HCT116 (cell line): Measurements from ENCODE around the gene TMEM181. TPM values are rescaled to one million over a fixed set of nuclear protein-coding genes. Genes with fewer than 3 reads are reported as not detected.

Experiments used
- ATAC-seq: fragments of 200-7000 bp; cut with Tn5 transposase; 2 replicates; pipeline ENCODE4 v1.9.1; 2020; ENCODE audit warnings: mild to moderate bottlenecking, moderate library complexity
- BruUV-seq: library from RNA; stranded (reverse); fragments of 400-500 nt; replicated peaks from 2 replicates; lab custom pipeline; 2021; lab: Mats Ljungman, UMichigan
- CTCF ChIA-PET: fragments of 300-600 bp; sonication (Branson Sonifier 250); formaldehyde crosslinking; loops from one replicate; lab custom pipeline; 2021; ENCODE audit warnings: antibody characterized with exemption; lab: Charles Lee
- POLR2A ChIA-PET: fragments of 300-600, 350-600 bp; sonication (Branson Sonifier 250); formaldehyde crosslinking; loops from one replicate; lab custom pipeline; 2021; ENCODE audit warnings: antibody characterized with exemption; lab: Charles Lee
- RAD21 ChIA-PET, 2 experiments: fragments of 300-600 bp; sonication (Branson Sonifier 250); formaldehyde crosslinking; loops; one replicate each; lab custom pipeline; 2023; ENCODE audit warnings: low total read pairs in 2 of 2; ENCODE audit not compliant: uncharacterized antibody in 2 of 2, unreplicated experiment in 2 of 2, low non-redundant PET in 1 of 2; lab: Charles Lee
- DNase-seq: peaks from one replicate; pipeline ENCODE4 v3.0.0-alpha.2; 2010; ENCODE audit warnings: low read depth, low spot score
- H2AFZ ChIP-seq: fragments of 200-600 bp; shearing (Covaris generic), sonication (generic); 2 replicates; pipeline ENCODE4 v1.6.1; 2017; ENCODE audit warnings: low read depth, mixed run types, mixed read lengths, antibody characterized with exemption, low read length; ENCODE audit not compliant: poor library complexity, severe bottlenecking
- H3K27ac ChIP-seq: 2 replicates; pipeline ENCODE4 v1.5.1; 2012; ENCODE audit warnings: low read depth, low read length
- H3K27me3 ChIP-seq: fragments of 200-600 bp; sonication (generic); 2 replicates; pipeline ENCODE4 v1.6.1; 2016; ENCODE audit warnings: mixed run types, low read length, mixed read lengths; ENCODE audit not compliant: insufficient read depth
- H3K36me3 ChIP-seq, 2 experiments: fragments of 200-500 bp in 1 of 2; fragments of 200-600 bp in 1 of 2; sonication (Bioruptor generic) in 1 of 2; sonication (generic) in 1 of 2; 2 replicates each; pipeline versions ENCODE4 v1.5.1 to v1.6.1; 2014 to 2016; ENCODE audit warnings: low read length in 2 of 2, inconsistent platforms in 1 of 2, mixed read lengths in 1 of 2, mixed run types in 1 of 2; ENCODE audit not compliant: insufficient read depth in 2 of 2, control insufficient read depth in 1 of 2
- H3K4me1 ChIP-seq, 2 experiments: fragments of 200-600 bp in 1 of 2; sonication (generic) in 1 of 2; 2 replicates each; pipeline versions ENCODE4 v1.5.1 to v1.6.1; 2012 to 2017; ENCODE audit warnings: low read length in 2 of 2, inconsistent platforms in 1 of 2, mild to moderate bottlenecking in 1 of 2, mixed read lengths in 1 of 2, mixed run types in 1 of 2, moderate library complexity in 1 of 2; ENCODE audit not compliant: insufficient read depth in 2 of 2, control insufficient read depth in 1 of 2
- H3K4me2 ChIP-seq: fragments of 200-600 bp; sonication (generic); 2 replicates; pipeline ENCODE4 v1.6.1; 2017; ENCODE audit warnings: mixed run types, low read length, mixed read lengths
- H3K4me3 ChIP-seq, 2 experiments: fragments of 200-600 bp in 1 of 2; sonication (generic) in 1 of 2; replicated peaks in 1 of 2; 2 replicates each; pipeline ENCODE4 v1.5.1; 2011 to 2016; ENCODE audit warnings: low read length in 2 of 2, control low read depth in 1 of 2, low read depth in 1 of 2, mild to moderate bottlenecking in 1 of 2, mixed read lengths in 1 of 2, mixed run types in 1 of 2
- H3K79me2 ChIP-seq: fragments of 200-600 bp; sonication (generic); 2 replicates; pipeline ENCODE4 v1.6.1; 2017; ENCODE audit warnings: mild to moderate bottlenecking, mixed run types, low read length, moderate library complexity, mixed read lengths; ENCODE audit not compliant: insufficient read depth
- H3K9ac ChIP-seq: fragments of 200-600 bp; sonication (generic); 2 replicates; pipeline ENCODE4 v1.6.1; 2016; ENCODE audit warnings: low read length, mixed read lengths
- H3K9me2 ChIP-seq: fragments of 200-600 bp; sonication (generic), shearing (Covaris generic); 2 replicates; pipeline ENCODE4 v1.6.1; 2017; ENCODE audit warnings: mixed run types, mild to moderate bottlenecking, moderate library complexity; ENCODE audit not compliant: insufficient read depth
- H3K9me3 ChIP-seq, 2 experiments: fragments of 200-500 bp in 1 of 2; fragments of 200-600 bp in 1 of 2; sonication (Bioruptor generic) in 1 of 2; sonication (generic) in 1 of 2; 2 replicates each; pipeline ENCODE4 v1.6.1; 2014 to 2017; ENCODE audit warnings: low read length in 2 of 2, mixed read lengths in 2 of 2, inconsistent platforms in 1 of 2, low read depth in 1 of 2, mild to moderate bottlenecking in 1 of 2, mixed run types in 1 of 2, moderate library complexity in 1 of 2; ENCODE audit not compliant: control insufficient read depth in 1 of 2, insufficient read depth in 1 of 2
- H4K20me1 ChIP-seq: fragments of 200-600 bp; sonication (generic), shearing (Covaris generic); 2 replicates; pipeline ENCODE4 v1.6.1; 2017; ENCODE audit warnings: mixed run types, mild to moderate bottlenecking, moderate library complexity; ENCODE audit not compliant: insufficient read depth
- CBX3 ChIP-seq: IDR thresholded peaks from 2 replicates; pipeline ENCODE4 v1.6.1; 2012; ENCODE audit warnings: low read depth
- CEBPB ChIP-seq: IDR thresholded peaks from 2 replicates; pipeline ENCODE4 v1.6.1; 2012; ENCODE audit warnings: low read depth
- EGR1 ChIP-seq: IDR thresholded peaks from 2 replicates; pipeline ENCODE4 v1.6.1; 2012; ENCODE audit warnings: low read depth
- ELF1 ChIP-seq: IDR thresholded peaks from 2 replicates; pipeline ENCODE4 v1.6.1; 2012; ENCODE audit warnings: low read depth, borderline replicate concordance
- EZH2 ChIP-seq: fragments of 200-600 bp; sonication (generic); IDR thresholded peaks from 2 replicates; pipeline ENCODE4 v1.6.1; 2017; ENCODE audit warnings: antibody characterized with exemption, mixed run types
- EZH2phosphoT487 ChIP-seq: fragments of 200-600 bp; IDR thresholded peaks from 2 replicates; pipeline ENCODE4 v1.6.1; 2018; ENCODE audit warnings: antibody characterized with exemption, borderline replicate concordance
- FOSL1 ChIP-seq: IDR thresholded peaks from 2 replicates; pipeline ENCODE4 v1.6.1; 2012; ENCODE audit warnings: low read depth
- JUND ChIP-seq: IDR thresholded peaks from 2 replicates; pipeline ENCODE4 v1.6.1; 2012
- POLR2AphosphoS5 ChIP-seq: IDR thresholded peaks from 2 replicates; pipeline ENCODE4 v1.6.1; 2011; ENCODE audit warnings: mild to moderate bottlenecking, low read depth, low read length, moderate library complexity
- RAD21 ChIP-seq: IDR thresholded peaks from 2 replicates; pipeline ENCODE4 v1.6.1; 2012; ENCODE audit warnings: low read depth, mild to moderate bottlenecking
- SIN3A ChIP-seq: IDR thresholded peaks from 2 replicates; pipeline ENCODE4 v1.6.1; 2012; ENCODE audit warnings: low read depth
- SP1 ChIP-seq: IDR thresholded peaks from 2 replicates; pipeline ENCODE4 v1.6.1; 2012; ENCODE audit warnings: low read depth
- SRF ChIP-seq: IDR thresholded peaks from 2 replicates; pipeline ENCODE4 v1.6.1; 2012; ENCODE audit warnings: low read depth
- TCF7L2 ChIP-seq: IDR thresholded peaks from 2 replicates; pipeline ENCODE4 v1.7.0; 2011; ENCODE audit warnings: borderline replicate concordance, inconsistent platforms; ENCODE audit not compliant: insufficient read depth, insufficient read length; ENCODE audit errors: extremely low read depth
- ZFX ChIP-seq: fragments of 450-650 bp; IDR thresholded peaks from 2 replicates; pipeline ENCODE4 v1.6.1; 2017
- ZNF274 ChIP-seq: fragments of 200-500 bp; sonication (Bioruptor generic); IDR thresholded peaks from 2 replicates; pipeline ENCODE4 v1.6.1; 2014; ENCODE audit warnings: mild to moderate bottlenecking, low read depth, low read length, inconsistent platforms
- intact Hi-C: fragments of 100-400 bp; cut with micrococcal nuclease; formaldehyde crosslinking; loops from 2 replicates; pipeline ENCODE4 v1.10.0; 2022
- total RNA-seq: library from RNA; stranded (reverse); gene quantifications from one replicate; pipeline ENCODE4 v1.2.1, GENCODE V29; 2021; ENCODE audit not compliant: unreplicated experiment
- TF ChIP-seq, protein P1 (sequence below): IDR thresholded peaks from 2 replicates; pipeline ENCODE4 v1.6.1; 2012; ENCODE audit warnings: low read depth
- TF ChIP-seq, protein P2 (sequence below): IDR thresholded peaks from 2 replicates; pipeline ENCODE4 v1.6.1; 2012
- TF ChIP-seq, protein P3 (sequence below): IDR thresholded peaks from 2 replicates; pipeline ENCODE4 v1.6.1; 2011; ENCODE audit warnings: mild to moderate bottlenecking, low read length, moderate library complexity; ENCODE audit not compliant: insufficient replicate concordance; ENCODE audit errors: extremely low read depth
- TF ChIP-seq, protein P4 (sequence below): IDR thresholded peaks from 2 replicates; pipeline ENCODE4 v1.6.1; 2012

The TMEM181 gene
- total RNA-seq, 1 experiment from 2014 or later, result 34.4 TPM

DNA sequence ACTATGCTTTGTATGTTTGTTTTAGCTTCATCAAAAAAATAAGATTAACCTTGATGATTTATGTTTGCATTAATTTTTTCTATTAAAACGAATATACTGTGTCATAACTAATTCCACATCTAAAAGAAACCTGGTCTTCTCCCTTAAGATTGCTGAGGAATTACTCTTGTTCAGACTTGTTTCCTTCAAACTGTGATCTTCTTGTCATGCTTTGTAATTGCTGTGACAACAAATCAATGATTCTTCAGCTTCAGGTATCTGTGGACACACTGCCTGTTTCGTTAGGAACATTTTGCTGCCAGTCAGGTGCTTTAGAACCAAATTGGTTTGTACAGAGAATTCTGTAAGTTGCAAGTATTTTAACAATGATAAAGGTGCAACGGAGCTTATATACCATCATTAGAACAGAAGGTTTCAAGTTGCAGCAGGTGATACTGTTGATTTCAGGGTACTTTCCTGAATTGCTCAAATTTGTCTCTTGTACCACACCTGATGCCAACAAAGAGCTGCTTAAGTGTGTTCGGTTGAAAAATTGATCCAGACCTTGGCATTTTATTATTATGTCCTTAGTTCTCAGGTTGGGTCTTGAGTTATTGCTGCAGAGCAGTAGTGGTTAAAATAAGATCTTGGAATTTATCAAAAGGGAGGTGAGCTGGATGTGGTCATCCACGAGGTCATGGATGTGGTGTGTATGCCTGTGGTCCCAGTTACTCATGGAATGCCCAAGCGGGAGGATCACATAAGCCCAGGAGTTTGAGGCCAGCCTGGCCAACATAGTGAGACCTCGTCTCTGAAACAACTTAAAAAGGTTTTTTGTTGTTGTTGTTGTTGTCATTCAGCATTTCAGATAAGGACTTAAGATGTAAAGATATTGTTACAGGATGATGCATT lies 109.5 kb downstream of the TMEM181 start:
- ChIA-PET CTCF (no interaction called here), RAD21 (no interaction called here), POLR2A (no interaction called here)
- Histone ChIP-seq H3K9ac (no peak overlapping the region), H4K20me1 (no peaks in the 10 kb centered on the region), H3K79me2 (no peaks in the 10 kb centered on the region), H3K9me2 (no peaks in the 10 kb centered on the region), H2AFZ (no peak overlapping the region), H3K4me2 (no peak overlapping the region), H3K27ac (no peak overlapping the region), H3K36me3 (no peaks in the 10 kb centered on the region), H3K27me3 (no peaks in the 10 kb centered on the region), H3K9me3 (no peaks in the 10 kb centered on the region), H3K4me3 (no peak overlapping the region), H3K4me1 (no peaks in the 10 kb centered on the region)
- no TSS peak for BruUV-seq
- DNase-seq (no peak), ATAC-seq (no peak)
- TF ChIP-seq SIN3A, result no peak
- no peak for TF ChIP-seq TCF7L2
- no peak for TF ChIP-seq SRF
- no peak for TF ChIP-seq FOSL1
- no peak for TF ChIP-seq RAD21
- TF ChIP-seq ELF1, result no peak
- TF ChIP-seq CEBPB, result no peak
- TF ChIP-seq, protein P1, sequence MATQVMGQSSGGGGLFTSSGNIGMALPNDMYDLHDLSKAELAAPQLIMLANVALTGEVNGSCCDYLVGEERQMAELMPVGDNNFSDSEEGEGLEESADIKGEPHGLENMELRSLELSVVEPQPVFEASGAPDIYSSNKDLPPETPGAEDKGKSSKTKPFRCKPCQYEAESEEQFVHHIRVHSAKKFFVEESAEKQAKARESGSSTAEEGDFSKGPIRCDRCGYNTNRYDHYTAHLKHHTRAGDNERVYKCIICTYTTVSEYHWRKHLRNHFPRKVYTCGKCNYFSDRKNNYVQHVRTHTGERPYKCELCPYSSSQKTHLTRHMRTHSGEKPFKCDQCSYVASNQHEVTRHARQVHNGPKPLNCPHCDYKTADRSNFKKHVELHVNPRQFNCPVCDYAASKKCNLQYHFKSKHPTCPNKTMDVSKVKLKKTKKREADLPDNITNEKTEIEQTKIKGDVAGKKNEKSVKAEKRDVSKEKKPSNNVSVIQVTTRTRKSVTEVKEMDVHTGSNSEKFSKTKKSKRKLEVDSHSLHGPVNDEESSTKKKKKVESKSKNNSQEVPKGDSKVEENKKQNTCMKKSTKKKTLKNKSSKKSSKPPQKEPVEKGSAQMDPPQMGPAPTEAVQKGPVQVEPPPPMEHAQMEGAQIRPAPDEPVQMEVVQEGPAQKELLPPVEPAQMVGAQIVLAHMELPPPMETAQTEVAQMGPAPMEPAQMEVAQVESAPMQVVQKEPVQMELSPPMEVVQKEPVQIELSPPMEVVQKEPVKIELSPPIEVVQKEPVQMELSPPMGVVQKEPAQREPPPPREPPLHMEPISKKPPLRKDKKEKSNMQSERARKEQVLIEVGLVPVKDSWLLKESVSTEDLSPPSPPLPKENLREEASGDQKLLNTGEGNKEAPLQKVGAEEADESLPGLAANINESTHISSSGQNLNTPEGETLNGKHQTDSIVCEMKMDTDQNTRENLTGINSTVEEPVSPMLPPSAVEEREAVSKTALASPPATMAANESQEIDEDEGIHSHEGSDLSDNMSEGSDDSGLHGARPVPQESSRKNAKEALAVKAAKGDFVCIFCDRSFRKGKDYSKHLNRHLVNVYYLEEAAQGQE, result no peak
- no peak for TF ChIP-seq JUND
- no peak for TF ChIP-seq ZFX
- TF ChIP-seq, protein P2, sequence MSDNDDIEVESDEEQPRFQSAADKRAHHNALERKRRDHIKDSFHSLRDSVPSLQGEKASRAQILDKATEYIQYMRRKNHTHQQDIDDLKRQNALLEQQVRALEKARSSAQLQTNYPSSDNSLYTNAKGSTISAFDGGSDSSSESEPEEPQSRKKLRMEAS, result no peak
- TF ChIP-seq EZH2, result no peak
- TF ChIP-seq, protein P3, sequence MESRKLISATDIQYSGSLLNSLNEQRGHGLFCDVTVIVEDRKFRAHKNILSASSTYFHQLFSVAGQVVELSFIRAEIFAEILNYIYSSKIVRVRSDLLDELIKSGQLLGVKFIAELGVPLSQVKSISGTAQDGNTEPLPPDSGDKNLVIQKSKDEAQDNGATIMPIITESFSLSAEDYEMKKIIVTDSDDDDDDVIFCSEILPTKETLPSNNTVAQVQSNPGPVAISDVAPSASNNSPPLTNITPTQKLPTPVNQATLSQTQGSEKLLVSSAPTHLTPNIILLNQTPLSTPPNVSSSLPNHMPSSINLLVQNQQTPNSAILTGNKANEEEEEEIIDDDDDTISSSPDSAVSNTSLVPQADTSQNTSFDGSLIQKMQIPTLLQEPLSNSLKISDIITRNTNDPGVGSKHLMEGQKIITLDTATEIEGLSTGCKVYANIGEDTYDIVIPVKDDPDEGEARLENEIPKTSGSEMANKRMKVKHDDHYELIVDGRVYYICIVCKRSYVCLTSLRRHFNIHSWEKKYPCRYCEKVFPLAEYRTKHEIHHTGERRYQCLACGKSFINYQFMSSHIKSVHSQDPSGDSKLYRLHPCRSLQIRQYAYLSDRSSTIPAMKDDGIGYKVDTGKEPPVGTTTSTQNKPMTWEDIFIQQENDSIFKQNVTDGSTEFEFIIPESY, result no peak
- no peak for TF ChIP-seq EZH2phosphoT487
- no peak for TF ChIP-seq ZNF274
- no peak for TF ChIP-seq SP1
- TF ChIP-seq EGR1, result no peak
- no peak for TF ChIP-seq CBX3
- no peak for TF ChIP-seq POLR2AphosphoS5
- TF ChIP-seq, protein P4, sequence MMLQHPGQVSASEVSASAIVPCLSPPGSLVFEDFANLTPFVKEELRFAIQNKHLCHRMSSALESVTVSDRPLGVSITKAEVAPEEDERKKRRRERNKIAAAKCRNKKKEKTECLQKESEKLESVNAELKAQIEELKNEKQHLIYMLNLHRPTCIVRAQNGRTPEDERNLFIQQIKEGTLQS, result no peak
- intact Hi-C loops, result no loop called here
